Small intestine (tissue), 4 donors: ENCODE data around the gene ATP5IF1. TPM values are rescaled to one million over a fixed set of nuclear protein-coding genes. Genes with fewer than 3 reads are reported as not detected.

Experiments
- polyA plus RNA-seq, 4 donors: library from polyadenylated mRNA; stranded (reverse) in 3 of 4; unstranded in 1 of 4; fragments of 200-250 nt in 3 of 4; fragments of 120-200 nt in 1 of 4; gene quantifications; one replicate each; pipeline versions ENCODE4 v1.2.1 to v1.2.3, GENCODE V29; 2013
- donor health status: healthy with polysubstance abuse.
- donor health status: Bipolar disorder and iron deficiency.
- donor health status: healthy.

The ATP5IF1 gene
- polyA plus RNA-seq, 4 donors: 389 to 1,616 (median 793) TPM

Other genes with a start within 250 kb of the ATP5IF1 start
- gene EYA3, start 147.5 kb upstream of the ATP5IF1 start, polyA plus RNA-seq: 10 to 100 TPM in 1 of 4 donors, 1 to 10 TPM in 3; 3.2 to 17.4 (median 6.4) TPM
- 1 to 10 TPM; 1.1 to 5.2 (median 2.6) TPM for gene PTAFR, start 59.4 kb upstream of the ATP5IF1 start, polyA plus RNA-seq
- 10 to 100 TPM; 62.2 to 96.1 (median 72.3) TPM for gene DNAJC8, start 3.1 kb upstream of the ATP5IF1 start, polyA plus RNA-seq
- gene SESN2, start 23.4 kb downstream of the ATP5IF1 start, polyA plus RNA-seq: 10 to 100 TPM; 16.8 to 42.1 (median 30.4) TPM
- gene MED18, start 92.9 kb downstream of the ATP5IF1 start, polyA plus RNA-seq: 10 to 100 TPM; 24.6 to 39.4 (median 28.3) TPM
- 10 to 100 TPM; 15.9 to 39.1 (median 26.0) TPM for gene PHACTR4, start 133.6 kb downstream of the ATP5IF1 start, polyA plus RNA-seq